Epithelial cell of proximal tubule (primary cell): ENCODE data around the gene CTDP1. TPM values are rescaled to one million over a fixed set of nuclear protein-coding genes. Genes with fewer than 3 reads are reported as not detected.

Experiments used
- DNase-seq: peaks from one replicate; pipeline ENCODE4 v3.0.0-alpha.2; 2011; ENCODE audit warnings: low read depth
- H3K4me3 ChIP-seq: 2 replicates; pipeline ENCODE4 v1.5.1; 2011; ENCODE audit warnings: low read depth, mild to moderate bottlenecking, low read length
- CTCF ChIP-seq: conservative IDR thresholded peaks from 2 replicates; pipeline ENCODE4 v1.5.1; 2012; ENCODE audit warnings: low read depth, mild to moderate bottlenecking, low read length
- total RNA-seq: library from RNA; depleted of rRNA; stranded (reverse); fragments of >200 nt; gene quantifications from 2 replicates; pipeline ENCODE4 v1.2.3, GENCODE V29; 2015

Gene CTDP1
- total RNA-seq, 1 donor from 2014 or later = 13.9 TPM

GRCh38 chr18:79772865-79773696 is 93.5 kb downstream of the CTDP1 start:
- TF ChIP-seq CTCF = no peak
- DNase-seq = no peak
- no peak overlapping the region for H3K4me3 ChIP-seq

- no peak for TF ChIP-seq CTCF
- no peak overlapping the region for H3K4me3 ChIP-seq
- DNase-seq = no peak
Observed at GRCh38 chr18:79774111-79774510, 94.5 kb downstream of the CTDP1 start.

GRCh38 chr18:79775441-79776221 is 96.0 kb downstream of the CTDP1 start:
- H3K4me3 ChIP-seq = no peak overlapping the region
- DNase-seq = no peak
- no peak for TF ChIP-seq CTCF

GRCh38 chr18:79776674-79777073 is 97.1 kb downstream of the CTDP1 start:
- TF ChIP-seq CTCF = no peak
- no peak overlapping the region for H3K4me3 ChIP-seq
- DNase-seq = no peak

GRCh38 chr18:79778291-79778791 is 98.7 kb downstream of the CTDP1 start:
- DNase-seq = no peak
- no peak overlapping the region for H3K4me3 ChIP-seq
- TF ChIP-seq CTCF = no peak

- TF ChIP-seq CTCF = no peak
- no peak for DNase-seq
- no peak overlapping the region for H3K4me3 ChIP-seq
Observed at GRCh38 chr18:79779021-79779699, 99.6 kb downstream of the CTDP1 start.
